HG03175 (cell line): ENCODE data around the gene AGBL4.

Experiments used
- ATAC-seq: cut with Tn5 transposase; IDR thresholded peaks from one replicate; pipeline ENCODE4 v1.9.1; 2021; ENCODE audit warnings: mild to moderate bottlenecking, moderate library complexity; ENCODE audit not compliant: unreplicated experiment

Gene AGBL4

GRCh38 chr1:48784301-48784700 is 1239.5 kb downstream of the AGBL4 start:
- ATAC-seq, result no peak

- no peak for ATAC-seq
Measured at GRCh38 chr1:48777219-48777895, 1246.4 kb downstream of the AGBL4 start.

GRCh38 chr1:48776393-48777218 is 1247.1 kb downstream of the AGBL4 start, which contains the start of gene BEND5:
TSS of gene BEND5 (minus strand) at chr1:48776891. CDS start at chr1:48776831, 60 bp downstream.
- peak; percentile 40 for ATAC-seq

GRCh38 chr1:48775831-48776392 is 1247.8 kb downstream of the AGBL4 start:
- ATAC-seq, result no peak

GRCh38 chr1:48773133-48773532 is 1250.6 kb downstream of the AGBL4 start:
- ATAC-seq, result peak; percentile 51

GRCh38 chr1:48772211-48772610 is 1251.5 kb downstream of the AGBL4 start:
- ATAC-seq, result no peak

- ATAC-seq, result no peak
Measured at GRCh38 chr1:48771561-48771960, 1252.2 kb downstream of the AGBL4 start.

GRCh38 chr1:48767975-48768510 is 1255.7 kb downstream of the AGBL4 start:
- ATAC-seq, result no peak

- no peak for ATAC-seq
Measured at GRCh38 chr1:48765335-48765734, 1258.4 kb downstream of the AGBL4 start.

- no peak for ATAC-seq
Measured at GRCh38 chr1:48761986-48762385, 1261.8 kb downstream of the AGBL4 start.

- ATAC-seq, result no peak
Measured at GRCh38 chr1:48761411-48761810, 1262.3 kb downstream of the AGBL4 start.

GRCh38 chr1:48760857-48761256 is 1262.9 kb downstream of the AGBL4 start:
- ATAC-seq, result no peak

- ATAC-seq, result no peak
Measured at GRCh38 chr1:48758976-48759375, 1264.8 kb downstream of the AGBL4 start.

- ATAC-seq, result no peak
Measured at GRCh38 chr1:48757363-48757762, 1266.4 kb downstream of the AGBL4 start.

GRCh38 chr1:48756683-48757316 is 1267.0 kb downstream of the AGBL4 start:
- no peak for ATAC-seq

- no peak for ATAC-seq
Measured at GRCh38 chr1:48753293-48753692, 1270.5 kb downstream of the AGBL4 start.

GRCh38 chr1:48750109-48750508 is 1273.6 kb downstream of the AGBL4 start:
- peak; percentile 95 for ATAC-seq

- no peak for ATAC-seq
Measured at GRCh38 chr1:48749068-48749467, 1274.7 kb downstream of the AGBL4 start.

- no peak for ATAC-seq
Measured at GRCh38 chr1:48746906-48747305, 1276.8 kb downstream of the AGBL4 start.

GRCh38 chr1:48744032-48744431 is 1279.7 kb downstream of the AGBL4 start:
- ATAC-seq, result no peak

- no peak for ATAC-seq
Measured at GRCh38 chr1:48743480-48743879, 1280.3 kb downstream of the AGBL4 start.
